ENCODE data around the gene SHC3.

The SHC3 gene

GRCh38 chr9:88995200-88995577, 183.4 kb downstream of the SHC3 start:
- TF ChIP-seq CTCF (IDR thresholded peaks at IDR 0.05), result no peak
- peak overlapping the region; percentile 96 to 97 for H3K4me3 ChIP-seq
- H3K27me3 ChIP-seq, result no peaks in the 10 kb centered on the region
- no peaks in the 10 kb centered on the region for H3K9me3 ChIP-seq
- intact Hi-C loops (cut with DNase I; ENCODE audit: low total_unique reads), result loop anchor here (10.0 kb wide), 2 partner anchors 180 to 1280 kb away; no protein-coding TSS in a partner anchor
- H3K36me3 ChIP-seq, result peaks cover 11 to 12% (median 11%) of the 10 kb centered on the region in 3 donors
- H3K4me1 ChIP-seq, result peaks cover 8 to 86% (median 58%) of the 10 kb centered on the region in 4 donors
- H3K27ac ChIP-seq, result peak overlapping the region; percentile 54 to 92
- no peak for DNase-seq

GRCh38 chr9:88994469-88995199, 184.0 kb downstream of the SHC3 start:
- Histone ChIP-seq H3K27me3 (no peaks in the 10 kb centered on the region), H3K4me1 (peaks cover 8 to 84% (median 55%) of the 10 kb centered on the region in 4 donors), H3K9me3 (no peaks in the 10 kb centered on the region), H3K4me3 (peak overlapping the region; percentile 96 to 97), H3K36me3 (peaks cover 11 to 12% (median 11%) of the 10 kb centered on the region in 3 donors), H3K27ac (peak overlapping the region; percentile 54 to 92)
- TF ChIP-seq CTCF (IDR thresholded peaks at IDR 0.05), result no peak
- intact Hi-C loops (cut with DNase I; ENCODE audit: low total_unique reads), result loop anchor here (10.0 kb wide), 2 partner anchors 180 to 1280 kb away; no protein-coding TSS in a partner anchor
- peak; percentile 19 to 46 for DNase-seq

GRCh38 chr9:88993871-88994460, 184.7 kb downstream of the SHC3 start:
- Histone ChIP-seq H3K4me3 (peak overlapping the region; percentile 96 to 97), H3K4me1 (peaks cover 8 to 83% (median 54%) of the 10 kb centered on the region in 4 donors)
- TF ChIP-seq CTCF (IDR thresholded peaks at IDR 0.05), result no peak

GRCh38 chr9:88993327-88993726, 185.3 kb downstream of the SHC3 start:
- intact Hi-C loops (cut with DNase I; ENCODE audit: low total_unique reads), result loop anchor here (10.0 kb wide), 2 partner anchors 179 to 1279 kb away; no protein-coding TSS in a partner anchor
- peaks cover 4 to 77% (median 50%) of the 10 kb centered on the region in 4 donors for H3K4me1 ChIP-seq
- peak overlapping the region; percentile 54 to 92 for H3K27ac ChIP-seq
- H3K4me3 ChIP-seq, result peak overlapping the region; percentile 96 to 97
- no peak for TF ChIP-seq CTCF (IDR thresholded peaks at IDR 0.05)
- no peaks in the 10 kb centered on the region for H3K27me3 ChIP-seq
- no peaks in the 10 kb centered on the region for H3K9me3 ChIP-seq
- peaks cover 11 to 12% (median 11%) of the 10 kb centered on the region in 3 donors for H3K36me3 ChIP-seq
- peak in 1 of 2 donors; percentile 12 for DNase-seq

More at GRCh38 chr9:88993871-88994460, 184.7 kb downstream of the SHC3 start:
- peak; percentile 19 to 64 for DNase-seq
- Histone ChIP-seq H3K27ac (peak overlapping the region; percentile 54 to 92), H3K27me3 (no peaks in the 10 kb centered on the region), H3K9me3 (no peaks in the 10 kb centered on the region), H3K36me3 (peaks cover 11 to 12% (median 11%) of the 10 kb centered on the region in 3 donors)
- intact Hi-C loops (cut with DNase I; ENCODE audit: low total_unique reads), result loop anchor here (10.0 kb wide), 2 partner anchors 179 to 1279 kb away; no protein-coding TSS in a partner anchor

GRCh38 chr9:88992556-88992955, 186.1 kb downstream of the SHC3 start:
- Histone ChIP-seq H3K27me3 (no peaks in the 10 kb centered on the region), H3K27ac (peak overlapping the region; percentile 89 to 92), H3K9me3 (no peaks in the 10 kb centered on the region), H3K36me3 (peaks cover 11% of the 10 kb centered on the region in 3 donors), H3K4me3 (peak overlapping the region; percentile 96 to 97), H3K4me1 (peaks cover 0 to 69% (median 44%) of the 10 kb centered on the region in 4 donors)
- TF ChIP-seq CTCF (IDR thresholded peaks at IDR 0.05), result no peak
- intact Hi-C loops (cut with DNase I; ENCODE audit: low total_unique reads), result loop anchor here (10.0 kb wide), 2 partner anchors 178 to 1278 kb away; no protein-coding TSS in a partner anchor
- DNase-seq, result peak; percentile 17 to 55

All from tibial artery (tissue), 4 donors.